ENCODE data around the gene PDCD2L.

DNA sequence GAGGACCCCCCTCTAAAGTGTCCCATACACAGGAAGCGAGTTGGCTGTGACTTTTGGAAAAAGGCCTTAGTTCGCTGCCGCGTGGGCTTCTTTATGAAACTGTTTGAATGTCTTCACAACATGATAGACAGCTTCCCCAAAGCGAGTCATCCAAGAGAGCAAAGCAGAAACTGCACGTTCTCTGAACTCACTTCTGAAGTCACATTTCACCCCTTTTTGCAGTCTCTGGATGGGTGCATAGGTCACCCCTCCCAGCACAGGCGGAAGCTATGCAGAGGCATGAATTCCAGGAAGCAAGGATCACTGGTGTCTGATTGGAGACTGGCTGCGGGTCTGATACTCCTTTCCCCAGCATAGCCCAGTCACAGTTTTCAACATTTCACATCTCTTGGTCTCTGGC lies 28.6 kb upstream of the PDCD2L start:
- TF ChIP-seq, protein P1, sequence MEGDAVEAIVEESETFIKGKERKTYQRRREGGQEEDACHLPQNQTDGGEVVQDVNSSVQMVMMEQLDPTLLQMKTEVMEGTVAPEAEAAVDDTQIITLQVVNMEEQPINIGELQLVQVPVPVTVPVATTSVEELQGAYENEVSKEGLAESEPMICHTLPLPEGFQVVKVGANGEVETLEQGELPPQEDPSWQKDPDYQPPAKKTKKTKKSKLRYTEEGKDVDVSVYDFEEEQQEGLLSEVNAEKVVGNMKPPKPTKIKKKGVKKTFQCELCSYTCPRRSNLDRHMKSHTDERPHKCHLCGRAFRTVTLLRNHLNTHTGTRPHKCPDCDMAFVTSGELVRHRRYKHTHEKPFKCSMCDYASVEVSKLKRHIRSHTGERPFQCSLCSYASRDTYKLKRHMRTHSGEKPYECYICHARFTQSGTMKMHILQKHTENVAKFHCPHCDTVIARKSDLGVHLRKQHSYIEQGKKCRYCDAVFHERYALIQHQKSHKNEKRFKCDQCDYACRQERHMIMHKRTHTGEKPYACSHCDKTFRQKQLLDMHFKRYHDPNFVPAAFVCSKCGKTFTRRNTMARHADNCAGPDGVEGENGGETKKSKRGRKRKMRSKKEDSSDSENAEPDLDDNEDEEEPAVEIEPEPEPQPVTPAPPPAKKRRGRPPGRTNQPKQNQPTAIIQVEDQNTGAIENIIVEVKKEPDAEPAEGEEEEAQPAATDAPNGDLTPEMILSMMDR (IDR thresholded peaks at IDR 0.05), result no peak
- no peak for TF ChIP-seq POLR2AphosphoS5 (IDR thresholded peaks at IDR 0.05; ENCODE audit: insufficient read depth in 1 of 2, low read depth in 1 of 2)
- no peak for TF ChIP-seq POLR2A (IDR thresholded peaks at IDR 0.05)

Data from vagina (tissue), 2 donors.